Muscle of leg (tissue), 11 donors: ENCODE data around the gene RHOBTB1. TPM values are rescaled to one million over a fixed set of nuclear protein-coding genes. Genes with fewer than 3 reads are reported as not detected.

ENCODE experiments used
- DNase-seq: peaks from one replicate; pipeline ENCODE4 v3.0.0; 2013
- H3K27ac ChIP-seq: one replicate; pipeline ENCODE4 v1.5.1; 2013; ENCODE audit warnings: mild to moderate bottlenecking, low read length, control low read depth
- H3K27me3 ChIP-seq: one replicate; pipeline ENCODE4 v1.6.1; 2013; ENCODE audit warnings: low read length; ENCODE audit not compliant: control insufficient read depth, insufficient read depth
- H3K36me3 ChIP-seq: one replicate; pipeline ENCODE4 v1.6.1; 2013; ENCODE audit warnings: low read length; ENCODE audit not compliant: control insufficient read depth, insufficient read depth
- H3K4me1 ChIP-seq: one replicate; pipeline ENCODE4 v1.6.1; 2013; ENCODE audit warnings: low read length; ENCODE audit not compliant: control insufficient read depth, insufficient read depth
- H3K4me3 ChIP-seq: one replicate; pipeline ENCODE4 v1.5.1; 2013; ENCODE audit warnings: low read length, control low read depth
- H3K9me3 ChIP-seq: replicated peaks from 2 replicates; pipeline ENCODE4 v1.6.1; 2013; ENCODE audit warnings: low read depth, low read length; ENCODE audit not compliant: control insufficient read depth
- WGBS: methylation state at CpG from one replicate; pipeline ENCODE4 v1.1.5; 2013; ENCODE audit warnings: missing lambda C conversion rate; ENCODE audit not compliant: insufficient coverage; 5-methylcytosine and 5-hydroxymethylcytosine counted together
- polyA plus RNA-seq, 8 donors: library from polyadenylated mRNA; unstranded; fragments of 120-200 nt; gene quantifications; one replicate each; pipeline versions ENCODE4 v1.2.1 to v1.2.3, GENCODE V29; 2013; ENCODE audit warnings: inconsistent platforms in 1 of 8, low replicate concordance in 1 of 8; ENCODE audit not compliant: insufficient read length in 8 of 8, insufficient read depth in 1 of 8
- total RNA-seq: library from RNA; stranded (reverse); fragments of 120-200 nt; gene quantifications from one replicate; pipeline ENCODE4 v1.2.4, GENCODE V29; 2013

RHOBTB1 gene
- total and polyA plus RNA-seq, 9 donors, result 18.0 to 31.9 (median 22.0) TPM

DNA sequence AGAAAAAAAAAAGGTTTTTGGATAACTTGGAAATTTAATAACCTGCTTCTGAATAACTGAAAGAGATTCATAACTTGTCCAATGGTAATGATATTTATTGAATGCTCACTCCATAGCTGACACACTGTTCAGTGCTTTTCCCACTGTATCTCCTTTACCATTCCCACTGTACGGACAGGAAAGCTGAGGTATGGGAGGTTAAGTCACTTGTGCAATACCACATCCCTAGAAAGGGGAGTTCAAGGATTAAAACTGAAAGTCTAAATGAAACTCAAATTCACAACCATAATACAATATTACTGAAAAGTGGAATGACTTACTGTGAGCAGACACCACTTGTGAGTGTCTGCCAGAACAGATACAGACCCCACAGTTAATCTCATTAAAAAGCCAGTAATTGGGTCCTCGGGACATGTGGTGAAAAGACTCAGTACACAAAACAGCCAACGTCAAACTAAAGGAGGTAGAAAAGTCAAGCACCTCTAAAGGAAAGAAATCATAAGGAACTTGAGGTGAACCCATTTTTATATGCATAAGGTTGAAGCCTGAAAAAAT lies 13.8 kb upstream of the RHOBTB1 start:
- no CpG with 5 or more reads among the region's 3 CpGs for WGBS
- Histone ChIP-seq H3K27me3 (no peaks in the 10 kb centered on the region), H3K36me3 (no peaks in the 10 kb centered on the region), H3K4me1 (no peaks in the 10 kb centered on the region), H3K4me3 (no peak overlapping the region), H3K9me3 (no peaks in the 10 kb centered on the region), H3K27ac (no peak overlapping the region)
- no peak for DNase-seq

DNA sequence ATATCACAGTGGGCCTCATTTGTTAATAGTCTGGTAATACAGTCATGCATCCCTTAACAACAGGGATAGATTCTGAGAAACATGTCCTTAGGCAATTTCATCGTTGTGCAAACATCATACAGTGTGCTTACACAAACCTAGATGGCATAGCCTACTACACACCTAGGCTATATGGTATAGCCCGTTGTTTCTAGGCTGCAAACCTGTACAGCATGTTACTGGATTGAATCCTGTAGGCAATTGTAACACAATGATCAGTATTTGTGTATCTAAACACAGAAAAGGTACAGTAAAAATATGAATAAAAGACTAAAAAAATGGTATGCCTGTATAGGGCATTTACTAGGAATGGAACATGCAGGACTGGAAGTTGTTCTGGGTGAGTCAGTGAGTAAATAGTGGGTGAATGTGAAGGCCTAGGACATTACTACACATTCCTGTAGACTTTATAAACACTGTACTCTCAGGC lies 12.0 kb upstream of the RHOBTB1 start:
- H3K9me3 ChIP-seq, result no peaks in the 10 kb centered on the region
- no peaks in the 10 kb centered on the region for H3K4me1 ChIP-seq
- no peaks in the 10 kb centered on the region for H3K27me3 ChIP-seq
- no CpG with 5 or more reads among the region's 2 CpGs for WGBS
- H3K4me3 ChIP-seq, result no peak overlapping the region
- no peaks in the 10 kb centered on the region for H3K36me3 ChIP-seq
- H3K27ac ChIP-seq, result no peak overlapping the region
- no peak for DNase-seq

DNA sequence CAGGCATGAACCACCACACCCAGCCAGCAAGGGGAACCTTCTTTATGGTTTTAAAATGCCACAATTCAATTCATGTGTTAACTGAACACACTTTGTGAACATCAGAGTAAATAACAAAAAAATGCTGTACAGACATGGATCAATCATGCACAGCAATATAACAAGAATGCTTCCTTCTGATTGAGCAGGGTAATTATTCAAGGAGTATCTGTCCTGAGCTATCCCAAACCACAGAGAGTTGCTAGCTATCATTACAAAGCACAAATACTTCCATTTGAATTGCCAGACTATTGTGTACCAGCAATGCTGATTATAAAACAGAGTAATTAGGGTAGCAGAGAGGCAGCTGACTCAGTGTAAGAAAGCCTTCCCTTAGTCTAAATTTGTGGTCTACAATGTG lies 11.3 kb upstream of the RHOBTB1 start:
- Histone ChIP-seq H3K27me3 (no peaks in the 10 kb centered on the region), H3K9me3 (no peaks in the 10 kb centered on the region), H3K36me3 (no peaks in the 10 kb centered on the region), H3K4me1 (no peaks in the 10 kb centered on the region), H3K27ac (no peak overlapping the region), H3K4me3 (no peak overlapping the region)
- no peak for DNase-seq

- no peak for DNase-seq
Measured at GRCh38 chr10:60954035-60954434, 10.1 kb upstream of the RHOBTB1 start.

GRCh38 chr10:60953420-60953819 lies 9.4 kb upstream of the RHOBTB1 start:
- Histone ChIP-seq H3K9me3 (no peaks in the 10 kb centered on the region), H3K4me3 (no peak overlapping the region), H3K36me3 (no peaks in the 10 kb centered on the region), H3K27me3 (no peaks in the 10 kb centered on the region), H3K4me1 (no peaks in the 10 kb centered on the region), H3K27ac (no peak overlapping the region)
- WGBS, result no CpG with 5 or more reads among the region's 3 CpGs
- DNase-seq, result no peak

More at GRCh38 chr10:60954035-60954434, 10.1 kb upstream of the RHOBTB1 start:
- no peaks in the 10 kb centered on the region for H3K27me3 ChIP-seq
- H3K36me3 ChIP-seq, result no peaks in the 10 kb centered on the region
- H3K4me1 ChIP-seq, result no peaks in the 10 kb centered on the region
- H3K27ac ChIP-seq, result no peak overlapping the region
- no peaks in the 10 kb centered on the region for H3K9me3 ChIP-seq
- WGBS, result no CpG with 5 or more reads among the region's 1 CpG
- H3K4me3 ChIP-seq, result no peak overlapping the region

DNA sequence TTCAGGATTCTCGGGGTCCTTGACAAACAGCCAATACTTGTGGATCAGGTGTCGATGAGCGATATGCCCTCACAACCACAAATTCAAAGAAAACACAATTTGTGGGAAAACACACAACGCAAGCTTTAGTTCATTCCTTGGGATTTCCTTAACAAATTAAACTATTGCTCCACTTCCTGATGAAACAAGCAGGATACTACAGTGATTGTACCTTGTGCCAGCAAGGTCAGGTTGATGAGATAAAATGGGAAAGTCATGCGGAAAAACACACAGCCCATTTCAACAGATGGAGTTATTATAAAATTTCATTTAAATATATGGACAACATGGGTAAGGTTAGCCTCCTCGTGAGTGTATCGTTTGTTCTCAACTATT lies 8.8 kb upstream of the RHOBTB1 start:
- Histone ChIP-seq H3K4me3 (no peak overlapping the region), H3K27me3 (no peaks in the 10 kb centered on the region), H3K9me3 (no peaks in the 10 kb centered on the region), H3K27ac (no peak overlapping the region), H3K36me3 (no peaks in the 10 kb centered on the region), H3K4me1 (no peaks in the 10 kb centered on the region)
- 92% methylated on average over 4 of the region's 7 CpGs for WGBS
- no peak for DNase-seq

GRCh38 chr10:60952067-60952845 lies 8.3 kb upstream of the RHOBTB1 start:
- Histone ChIP-seq H3K9me3 (no peaks in the 10 kb centered on the region), H3K27me3 (no peaks in the 10 kb centered on the region), H3K36me3 (no peaks in the 10 kb centered on the region), H3K27ac (no peak overlapping the region), H3K4me3 (no peak overlapping the region), H3K4me1 (no peaks in the 10 kb centered on the region)
- no peak for DNase-seq
- WGBS, result no CpG with 5 or more reads among the region's 3 CpGs

DNA sequence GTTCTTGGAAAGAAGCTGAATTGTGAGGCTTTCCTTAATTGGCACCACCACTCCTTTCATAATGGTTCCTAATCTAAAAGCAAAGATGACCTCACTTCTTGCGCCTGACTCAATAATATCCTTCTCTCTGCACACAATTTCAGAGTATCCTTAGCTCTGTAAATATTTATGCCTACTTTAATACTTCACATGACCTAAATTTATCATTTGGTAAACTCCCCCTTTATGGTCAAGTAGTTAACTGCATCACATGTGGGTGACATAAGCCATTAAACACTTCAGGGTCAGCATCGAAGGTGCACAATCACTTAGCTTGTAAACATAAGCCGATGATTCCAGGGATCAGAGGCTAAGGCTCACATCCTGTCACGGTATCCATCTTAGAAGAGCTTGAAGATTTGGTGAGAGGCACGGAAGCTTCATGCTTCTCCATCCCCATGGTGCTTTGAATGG lies 7.3 kb upstream of the RHOBTB1 start:
- WGBS, result 43% methylated on average over 5 of the region's 5 CpGs
- H3K4me1 ChIP-seq, result no peaks in the 10 kb centered on the region
- no peak overlapping the region for H3K4me3 ChIP-seq
- no peaks in the 10 kb centered on the region for H3K27me3 ChIP-seq
- H3K9me3 ChIP-seq, result no peaks in the 10 kb centered on the region
- H3K36me3 ChIP-seq, result no peaks in the 10 kb centered on the region
- H3K27ac ChIP-seq, result no peak overlapping the region
- DNase-seq, result no peak

DNA sequence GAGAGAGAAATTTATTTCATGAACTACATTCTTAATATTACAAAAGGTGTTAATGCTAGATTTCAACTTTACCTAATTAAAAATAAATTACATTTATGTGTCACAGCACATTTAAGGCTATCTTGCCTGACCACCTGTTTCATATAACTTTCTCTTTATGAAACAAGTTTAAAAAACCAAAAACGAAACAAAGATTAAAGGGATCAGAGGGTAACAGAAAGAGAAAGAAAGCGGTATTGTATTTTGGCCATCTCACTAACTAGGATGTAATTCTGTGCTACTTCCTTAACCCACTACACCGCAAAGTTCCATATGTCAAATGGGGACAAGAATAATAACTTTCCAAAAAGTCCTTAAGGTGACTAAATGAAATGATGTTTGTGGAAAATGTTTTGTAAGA lies 6.3 kb upstream of the RHOBTB1 start:
- Histone ChIP-seq H3K9me3 (no peaks in the 10 kb centered on the region), H3K27me3 (no peaks in the 10 kb centered on the region), H3K4me1 (no peaks in the 10 kb centered on the region), H3K27ac (no peak overlapping the region), H3K4me3 (no peak overlapping the region), H3K36me3 (no peaks in the 10 kb centered on the region)
- no CpG with 5 or more reads among the region's 3 CpGs for WGBS
- no peak for DNase-seq

DNA sequence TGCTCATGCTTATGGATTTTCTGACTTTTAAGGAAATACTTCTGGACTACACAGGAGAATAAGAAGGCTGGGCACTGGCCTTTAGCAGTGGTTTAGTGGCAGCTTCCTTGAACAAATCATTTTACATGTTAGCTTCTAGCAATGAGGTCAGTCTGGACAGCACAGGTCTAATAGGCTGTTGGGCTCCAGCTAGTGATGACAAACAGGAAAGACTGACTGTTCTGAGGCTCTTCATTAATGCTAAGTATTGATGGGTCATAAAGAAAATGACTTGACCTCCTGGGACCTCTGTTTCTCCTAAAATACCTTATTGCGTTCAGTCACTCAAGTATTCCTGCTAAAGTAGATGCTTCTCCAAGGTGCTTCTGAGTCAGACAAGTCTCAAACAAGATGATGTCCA lies 4.9 kb upstream of the RHOBTB1 start:
- Histone ChIP-seq H3K27ac (no peak overlapping the region), H3K4me1 (peaks cover 5% of the 10 kb centered on the region), H3K27me3 (no peaks in the 10 kb centered on the region), H3K9me3 (no peaks in the 10 kb centered on the region), H3K36me3 (no peaks in the 10 kb centered on the region), H3K4me3 (no peak overlapping the region)
- no peak for DNase-seq
- WGBS, result 86% methylated on average over 1 of the region's 1 CpG
